ENCODE measurements around the gene TMEM179B. TPM values are rescaled to one million over a fixed set of nuclear protein-coding genes. Genes with fewer than 3 reads are reported as not detected.

The TMEM179B gene
- total and polyA plus RNA-seq, 9 of the 15 experiments (the other 6 are each of a cell fraction or from before 2014, with no cell fraction given) = 27.7 to 105 (median 37.0) TPM

DNA sequence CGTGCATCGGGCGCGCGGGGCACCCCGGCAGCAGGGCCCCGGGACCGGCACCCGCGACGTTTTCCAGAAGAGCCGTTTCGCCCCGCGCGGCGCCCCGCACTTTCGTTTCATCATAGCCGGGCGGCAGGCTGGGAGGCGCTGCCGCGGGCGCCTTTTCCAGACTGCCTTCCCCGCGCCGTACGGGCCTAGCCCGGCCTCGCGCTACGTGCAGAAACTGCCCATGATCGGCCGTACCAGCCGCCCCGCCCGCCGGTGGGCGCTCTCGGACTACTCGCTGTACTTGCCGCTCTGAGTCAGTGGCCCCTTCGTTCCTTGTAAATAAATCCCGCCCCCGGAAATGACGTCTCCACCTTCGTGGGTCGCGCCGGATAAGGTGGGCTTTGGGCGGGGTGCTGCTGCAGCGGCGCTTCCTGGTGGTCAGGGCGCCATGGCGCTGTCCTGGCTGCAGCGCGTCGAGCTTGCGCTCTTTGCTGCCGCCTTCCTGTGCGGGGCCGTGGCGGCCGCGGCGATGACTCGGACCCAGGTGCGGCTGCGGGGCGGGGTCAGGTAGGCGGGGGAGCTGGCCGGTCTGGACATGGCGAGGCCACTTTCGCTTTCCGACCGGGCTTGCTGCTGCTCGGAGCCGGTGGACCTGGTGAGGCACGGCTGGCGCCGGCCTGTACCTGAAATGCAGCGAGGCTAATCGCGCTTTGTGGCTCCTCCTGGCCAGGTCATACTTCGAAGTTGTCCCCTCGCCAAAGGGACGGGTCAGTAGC, at the start of gene TMEM179B (continued):
- TF ChIP-seq PHTF2 (CRISPR knock-in tag; IDR thresholded peaks at IDR 0.05) (peak; percentile 76; the same call in 1 of the 2 replicates), POLR2H (tag; IDR thresholded peaks at IDR 0.05; ENCODE audit: low read depth) (peak; percentile 88), ZSCAN29 (IDR thresholded peaks at IDR 0.05) (no peak), TOE1 (IDR thresholded peaks at IDR 0.05; ENCODE audit: borderline replicate concordance) (no peak), TOE1 (CRISPR knock-in tag; IDR thresholded peaks at IDR 0.05; ENCODE audit: borderline replicate concordance, low read depth) (no peak; the same call in 1 of the 2 replicates), TEAD4 (IDR thresholded peaks at IDR 0.05; ENCODE audit: low read length) (no peak; the same call in 1 of the 2 replicates), TEAD4 (CRISPR knock-in tag; IDR thresholded peaks at IDR 0.05; ENCODE audit: borderline replicate concordance) (no peak), TBL1XR1 (IDR thresholded peaks at IDR 0.05; ENCODE audit: low read length in 2 of 2) (peak in 1 of 2 experiments; percentile 82; a peak in 2 of 4 replicates), SIRT6 (IDR thresholded peaks at IDR 0.05; ENCODE audit: low read depth, low read length) (no peak), KDM2B (CRISPR knock-in tag; IDR thresholded peaks at IDR 0.05) (peak; percentile 17; the same call in 1 of the 2 replicates), RAD21 (CRISPR knock-in tag; conservative IDR thresholded peaks at IDR 0.05 in 1 of 2, IDR thresholded peaks at IDR 0.05 in 1 of 2) (peak; percentile 28 to 52; a peak in 3 of 4 replicates), MYC (IDR thresholded peaks at IDR 0.05; ENCODE audit: low read depth, low read length) (peak; percentile 89), MYC (CRISPR knock-in tag; IDR thresholded peaks at IDR 0.05; ENCODE audit: borderline replicate concordance, low read depth) (peak; percentile 75; the same call in 1 of the 2 replicates)
- TF ChIP-seq, protein P1, sequence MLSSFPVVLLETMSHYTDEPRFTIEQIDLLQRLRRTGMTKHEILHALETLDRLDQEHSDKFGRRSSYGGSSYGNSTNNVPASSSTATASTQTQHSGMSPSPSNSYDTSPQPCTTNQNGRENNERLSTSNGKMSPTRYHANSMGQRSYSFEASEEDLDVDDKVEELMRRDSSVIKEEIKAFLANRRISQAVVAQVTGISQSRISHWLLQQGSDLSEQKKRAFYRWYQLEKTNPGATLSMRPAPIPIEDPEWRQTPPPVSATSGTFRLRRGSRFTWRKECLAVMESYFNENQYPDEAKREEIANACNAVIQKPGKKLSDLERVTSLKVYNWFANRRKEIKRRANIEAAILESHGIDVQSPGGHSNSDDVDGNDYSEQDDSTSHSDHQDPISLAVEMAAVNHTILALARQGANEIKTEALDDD (IDR thresholded peaks at IDR 0.05) = no peak
- TF ChIP-seq, protein P2, sequence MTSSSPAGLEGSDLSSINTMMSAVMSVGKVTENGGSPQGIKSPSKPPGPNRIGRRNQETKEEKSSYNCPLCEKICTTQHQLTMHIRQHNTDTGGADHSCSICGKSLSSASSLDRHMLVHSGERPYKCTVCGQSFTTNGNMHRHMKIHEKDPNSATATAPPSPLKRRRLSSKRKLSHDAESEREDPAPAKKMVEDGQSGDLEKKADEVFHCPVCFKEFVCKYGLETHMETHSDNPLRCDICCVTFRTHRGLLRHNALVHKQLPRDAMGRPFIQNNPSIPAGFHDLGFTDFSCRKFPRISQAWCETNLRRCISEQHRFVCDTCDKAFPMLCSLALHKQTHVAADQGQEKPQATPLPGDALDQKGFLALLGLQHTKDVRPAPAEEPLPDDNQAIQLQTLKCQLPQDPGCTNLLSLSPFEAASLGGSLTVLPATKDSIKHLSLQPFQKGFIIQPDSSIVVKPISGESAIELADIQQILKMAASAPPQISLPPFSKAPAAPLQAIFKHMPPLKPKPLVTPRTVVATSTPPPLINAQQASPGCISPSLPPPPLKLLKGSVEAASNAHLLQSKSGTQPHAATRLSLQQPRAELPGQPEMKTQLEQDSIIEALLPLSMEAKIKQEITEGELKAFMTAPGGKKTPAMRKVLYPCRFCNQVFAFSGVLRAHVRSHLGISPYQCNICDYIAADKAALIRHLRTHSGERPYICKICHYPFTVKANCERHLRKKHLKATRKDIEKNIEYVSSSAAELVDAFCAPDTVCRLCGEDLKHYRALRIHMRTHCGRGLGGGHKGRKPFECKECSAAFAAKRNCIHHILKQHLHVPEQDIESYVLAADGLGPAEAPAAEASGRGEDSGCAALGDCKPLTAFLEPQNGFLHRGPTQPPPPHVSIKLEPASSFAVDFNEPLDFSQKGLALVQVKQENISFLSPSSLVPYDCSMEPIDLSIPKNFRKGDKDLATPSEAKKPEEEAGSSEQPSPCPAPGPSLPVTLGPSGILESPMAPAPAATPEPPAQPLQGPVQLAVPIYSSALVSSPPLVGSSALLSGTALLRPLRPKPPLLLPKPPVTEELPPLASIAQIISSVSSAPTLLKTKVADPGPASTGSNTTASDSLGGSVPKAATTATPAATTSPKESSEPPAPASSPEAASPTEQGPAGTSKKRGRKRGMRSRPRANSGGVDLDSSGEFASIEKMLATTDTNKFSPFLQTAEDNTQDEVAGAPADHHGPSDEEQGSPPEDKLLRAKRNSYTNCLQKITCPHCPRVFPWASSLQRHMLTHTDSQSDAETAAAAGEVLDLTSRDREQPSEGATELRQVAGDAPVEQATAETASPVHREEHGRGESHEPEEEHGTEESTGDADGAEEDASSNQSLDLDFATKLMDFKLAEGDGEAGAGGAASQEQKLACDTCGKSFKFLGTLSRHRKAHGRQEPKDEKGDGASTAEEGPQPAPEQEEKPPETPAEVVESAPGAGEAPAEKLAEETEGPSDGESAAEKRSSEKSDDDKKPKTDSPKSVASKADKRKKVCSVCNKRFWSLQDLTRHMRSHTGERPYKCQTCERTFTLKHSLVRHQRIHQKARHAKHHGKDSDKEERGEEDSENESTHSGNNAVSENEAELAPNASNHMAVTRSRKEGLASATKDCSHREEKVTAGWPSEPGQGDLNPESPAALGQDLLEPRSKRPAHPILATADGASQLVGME (CRISPR knock-in tag; IDR thresholded peaks at IDR 0.05) = peak; percentile 20; the same call in 1 of the 2 replicates
- TF ChIP-seq, protein P3, sequence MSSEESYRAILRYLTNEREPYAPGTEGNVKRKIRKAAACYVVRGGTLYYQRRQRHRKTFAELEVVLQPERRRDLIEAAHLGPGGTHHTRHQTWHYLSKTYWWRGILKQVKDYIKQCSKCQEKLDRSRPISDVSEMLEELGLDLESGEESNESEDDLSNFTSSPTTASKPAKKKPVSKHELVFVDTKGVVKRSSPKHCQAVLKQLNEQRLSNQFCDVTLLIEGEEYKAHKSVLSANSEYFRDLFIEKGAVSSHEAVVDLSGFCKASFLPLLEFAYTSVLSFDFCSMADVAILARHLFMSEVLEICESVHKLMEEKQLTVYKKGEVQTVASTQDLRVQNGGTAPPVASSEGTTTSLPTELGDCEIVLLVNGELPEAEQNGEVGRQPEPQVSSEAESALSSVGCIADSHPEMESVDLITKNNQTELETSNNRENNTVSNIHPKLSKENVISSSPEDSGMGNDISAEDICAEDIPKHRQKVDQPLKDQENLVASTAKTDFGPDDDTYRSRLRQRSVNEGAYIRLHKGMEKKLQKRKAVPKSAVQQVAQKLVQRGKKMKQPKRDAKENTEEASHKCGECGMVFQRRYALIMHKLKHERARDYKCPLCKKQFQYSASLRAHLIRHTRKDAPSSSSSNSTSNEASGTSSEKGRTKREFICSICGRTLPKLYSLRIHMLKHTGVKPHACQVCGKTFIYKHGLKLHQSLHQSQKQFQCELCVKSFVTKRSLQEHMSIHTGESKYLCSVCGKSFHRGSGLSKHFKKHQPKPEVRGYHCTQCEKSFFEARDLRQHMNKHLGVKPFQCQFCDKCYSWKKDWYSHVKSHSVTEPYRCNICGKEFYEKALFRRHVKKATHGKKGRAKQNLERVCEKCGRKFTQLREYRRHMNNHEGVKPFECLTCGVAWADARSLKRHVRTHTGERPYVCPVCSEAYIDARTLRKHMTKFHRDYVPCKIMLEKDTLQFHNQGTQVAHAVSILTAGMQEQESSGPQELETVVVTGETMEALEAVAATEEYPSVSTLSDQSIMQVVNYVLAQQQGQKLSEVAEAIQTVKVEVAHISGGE (CRISPR knock-in tag; IDR thresholded peaks at IDR 0.05) = peak in 2 of 3 experiments; percentile 51 to 87; a peak in 3 of 6 replicates
